Activated T-cell treated with anti-CD3 and anti-CD28 coated beads for 4 hours (primary cell): ENCODE results near the gene KCNN1.
"Not testable (repeated sequence)": the region's sequence is repeated elsewhere in the genome, so short reads cannot be mapped to it uniquely, and the experiment has no call there.

ENCODE experiments used
- DNase-seq: peaks from one replicate; pipeline ENCODE4 v3.0.0-alpha.2; 2020

Gene KCNN1

GRCh38 chr19:17969096-17969792, 2.3 kb downstream of the KCNN1 start:
- no peak for DNase-seq

- no peak for DNase-seq
These were observed 5.3 kb downstream of the KCNN1 start for GRCh38 chr19:17972230-17972629.

GRCh38 chr19:17973759-17974158, 6.9 kb downstream of the KCNN1 start:
- DNase-seq = no peak

- no peak for DNase-seq
These were observed 7.6 kb downstream of the KCNN1 start for GRCh38 chr19:17974551-17974950.

- no peak for DNase-seq
These were observed 8.1 kb downstream of the KCNN1 start for GRCh38 chr19:17975032-17975431.

GRCh38 chr19:17977021-17977420, 10.1 kb downstream of the KCNN1 start:
- no peak for DNase-seq

GRCh38 chr19:17977488-17977887, 10.6 kb downstream of the KCNN1 start:
- DNase-seq = no peak

- DNase-seq = no peak
These were observed 14.7 kb downstream of the KCNN1 start for GRCh38 chr19:17981611-17982010.

- no peak for DNase-seq
These were observed 15.5 kb downstream of the KCNN1 start for GRCh38 chr19:17982430-17982829.

- DNase-seq = no peak
These were observed 18.3 kb downstream of the KCNN1 start for GRCh38 chr19:17985037-17985818.

GRCh38 chr19:17986569-17986968, 19.7 kb downstream of the KCNN1 start:
- not testable (repeated sequence) for DNase-seq

GRCh38 chr19:17988161-17988560, 21.3 kb downstream of the KCNN1 start:
- no peak for DNase-seq

- DNase-seq = no peak
These were observed 22.7 kb downstream of the KCNN1 start for GRCh38 chr19:17989425-17990094.

GRCh38 chr19:17993076-17993813, 26.3 kb downstream of the KCNN1 start:
- no peak for DNase-seq

- peak; percentile 84 for DNase-seq
These were observed 30.0 kb downstream of the KCNN1 start for GRCh38 chr19:17996826-17997316.

GRCh38 chr19:17997969-17998826, 31.3 kb downstream of the KCNN1 start:
- no peak for DNase-seq

GRCh38 chr19:17998827-17999150, 31.9 kb downstream of the KCNN1 start:
- no peak for DNase-seq

GRCh38 chr19:17999684-18000479, 33.0 kb downstream of the KCNN1 start:
- no peak for DNase-seq

GRCh38 chr19:18000480-18000914, 33.6 kb downstream of the KCNN1 start:
- DNase-seq = no peak

GRCh38 chr19:18000915-18001776, 34.2 kb downstream of the KCNN1 start:
- DNase-seq = peak; percentile 79
